Prostate gland (tissue), 2 donors: ENCODE measurements around the gene GFM1. TPM values are rescaled to one million over a fixed set of nuclear protein-coding genes. Genes with fewer than 3 reads are reported as not detected.

Source experiments
- DNase-seq: peaks from one replicate; pipeline ENCODE4 v3.0.0-alpha.2; 2019; ENCODE audit warnings: low spot score
- H3K27ac ChIP-seq, 2 donors: fragments of 200-600 bp; sonication (generic); 2 replicates each; pipeline ENCODE4 v1.5.1; 2017 to 2019
- H3K27me3 ChIP-seq: fragments of 200-600 bp; sonication (generic); replicated peaks from 2 replicates; pipeline ENCODE4 v1.5.1; 2019; ENCODE audit not compliant: insufficient read depth
- H3K36me3 ChIP-seq, 2 donors: fragments of 200-600 bp; sonication (generic); 1 replicate in 1 of 2; 2 replicates in 1 of 2; pipeline versions ENCODE4 v1.5.1 to v1.8.1; 2017 to 2019
- H3K4me1 ChIP-seq: fragments of 200-600 bp; sonication (generic); replicated peaks from 2 replicates; pipeline ENCODE4 v1.5.1; 2019
- H3K4me3 ChIP-seq, 2 donors: fragments of 200-600 bp; sonication (generic); 2 replicates each; pipeline ENCODE4 v1.5.1; 2017 to 2019
- H3K9me3 ChIP-seq: fragments of 200-600 bp; sonication (generic); 2 replicates; pipeline ENCODE4 v1.5.1; 2017
- POLR2A ChIP-seq: fragments of 450-650 bp; IDR thresholded peaks from one replicate; pipeline ENCODE4 v1.6.1; 2016; ENCODE audit warnings: antibody characterized with exemption, mild to moderate bottlenecking
- POLR2AphosphoS5 ChIP-seq: sonication (generic); formaldehyde crosslinking; IDR thresholded peaks from one replicate; pipeline ENCODE4 v1.6.1; 2017; ENCODE audit warnings: antibody characterized with exemption
- WGBS: methylation state at CpG from one replicate; pipeline ENCODE4 v1.1.5; 2018; 5-methylcytosine and 5-hydroxymethylcytosine counted together
- intact Hi-C: fragments of 100-400 bp; cut with DNase I; formaldehyde crosslinking; loops from one replicate; pipeline ENCODE4 v1.14.2; 2022
- total RNA-seq, 2 donors: library from RNA; depleted of rRNA; stranded (reverse); fragments of >200 nt; gene quantifications; one replicate each; pipeline ENCODE4 v1.1.0, GENCODE V29; 2016
- TF ChIP-seq, protein P1 (sequence below), 4 experiments: fragments of 200-600 bp in 2 of 4; fragments of 450-650 bp in 2 of 4; sonication (generic) in 2 of 4; IDR thresholded peaks; 1 replicate in 3 of 4; 2 replicates in 1 of 4; pipeline ENCODE4 v1.5.1; 2016 to 2019; ENCODE audit warnings: antibody characterized with exemption in 4 of 4, mild to moderate bottlenecking in 2 of 4, moderate library complexity in 2 of 4

GFM1 gene
- total RNA-seq, 2 donors from 2014 or later, result 54.1 to 68.9 TPM

DNA sequence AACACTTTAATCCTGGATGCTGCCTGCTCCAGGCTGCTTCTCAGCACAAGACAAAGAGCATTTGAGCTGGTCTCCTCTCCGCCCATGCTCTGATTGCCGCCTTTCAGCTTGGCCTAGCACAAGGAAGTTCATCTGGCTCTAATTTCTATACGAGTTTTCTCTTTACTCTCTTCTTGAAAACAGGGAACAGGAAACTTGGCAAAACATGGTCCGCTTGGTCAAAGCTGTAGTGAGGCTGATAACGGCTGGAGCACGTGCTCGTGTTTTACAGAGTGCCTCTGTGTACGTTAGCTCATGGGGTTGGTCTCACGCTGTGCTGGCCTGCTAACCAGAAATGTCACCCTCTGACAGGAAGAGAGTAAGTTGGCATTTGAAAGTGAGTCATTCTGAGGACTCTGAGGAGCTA is 68.8 kb downstream of the GFM1 start:
- Histone ChIP-seq H3K4me3 (no peak overlapping the region), H3K27me3 (no peaks in the 10 kb centered on the region), H3K9me3 (no peaks in the 10 kb centered on the region), H3K27ac (peak overlapping the region; percentile 1 to 25), H3K36me3 (no peaks in the 10 kb centered on the region), H3K4me1 (no peaks in the 10 kb centered on the region)
- DNase-seq, result no peak
- TF ChIP-seq, protein P1, sequence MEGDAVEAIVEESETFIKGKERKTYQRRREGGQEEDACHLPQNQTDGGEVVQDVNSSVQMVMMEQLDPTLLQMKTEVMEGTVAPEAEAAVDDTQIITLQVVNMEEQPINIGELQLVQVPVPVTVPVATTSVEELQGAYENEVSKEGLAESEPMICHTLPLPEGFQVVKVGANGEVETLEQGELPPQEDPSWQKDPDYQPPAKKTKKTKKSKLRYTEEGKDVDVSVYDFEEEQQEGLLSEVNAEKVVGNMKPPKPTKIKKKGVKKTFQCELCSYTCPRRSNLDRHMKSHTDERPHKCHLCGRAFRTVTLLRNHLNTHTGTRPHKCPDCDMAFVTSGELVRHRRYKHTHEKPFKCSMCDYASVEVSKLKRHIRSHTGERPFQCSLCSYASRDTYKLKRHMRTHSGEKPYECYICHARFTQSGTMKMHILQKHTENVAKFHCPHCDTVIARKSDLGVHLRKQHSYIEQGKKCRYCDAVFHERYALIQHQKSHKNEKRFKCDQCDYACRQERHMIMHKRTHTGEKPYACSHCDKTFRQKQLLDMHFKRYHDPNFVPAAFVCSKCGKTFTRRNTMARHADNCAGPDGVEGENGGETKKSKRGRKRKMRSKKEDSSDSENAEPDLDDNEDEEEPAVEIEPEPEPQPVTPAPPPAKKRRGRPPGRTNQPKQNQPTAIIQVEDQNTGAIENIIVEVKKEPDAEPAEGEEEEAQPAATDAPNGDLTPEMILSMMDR (IDR thresholded peaks at IDR 0.05), result no peak
- peak; percentile 58 for TF ChIP-seq POLR2AphosphoS5
- intact Hi-C loops, result no loop called here
- 65% methylated on average over 9 of the region's 9 CpGs for WGBS

DNA sequence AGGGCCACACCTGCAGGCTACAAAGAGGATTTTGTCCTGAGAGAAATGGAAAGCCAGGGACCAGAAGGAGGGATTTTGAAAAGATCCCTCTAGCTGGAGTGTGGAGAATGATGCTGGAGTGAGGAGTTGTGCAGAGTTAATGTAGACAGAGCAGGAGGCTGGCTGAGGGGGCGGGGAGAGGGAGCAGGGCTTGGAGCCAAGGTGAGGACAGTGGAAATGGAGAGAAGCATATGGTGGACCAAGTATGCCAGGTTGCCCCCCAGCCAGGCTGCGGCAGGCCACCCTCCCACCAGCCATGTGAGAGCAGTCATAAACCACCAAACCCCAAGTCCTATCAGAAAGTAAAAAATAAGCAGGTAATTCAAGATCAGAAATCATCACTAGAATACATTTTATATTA is 73.2 kb downstream of the GFM1 start:
- Histone ChIP-seq H3K27ac (peak overlapping the region; percentile 30 to 46), H3K4me3 (no peak overlapping the region), H3K27me3 (no peaks in the 10 kb centered on the region), H3K36me3 (no peaks in the 10 kb centered on the region), H3K9me3 (no peaks in the 10 kb centered on the region), H3K4me1 (no peaks in the 10 kb centered on the region)
- TF ChIP-seq POLR2AphosphoS5, result no peak
- TF ChIP-seq POLR2A, result no peak
- TF ChIP-seq, protein P1 (IDR thresholded peaks at IDR 0.05), result no peak
- WGBS, result 86% methylated on average over 2 of the region's 2 CpGs
- DNase-seq, result no peak
- intact Hi-C loops, result no loop called here

DNA sequence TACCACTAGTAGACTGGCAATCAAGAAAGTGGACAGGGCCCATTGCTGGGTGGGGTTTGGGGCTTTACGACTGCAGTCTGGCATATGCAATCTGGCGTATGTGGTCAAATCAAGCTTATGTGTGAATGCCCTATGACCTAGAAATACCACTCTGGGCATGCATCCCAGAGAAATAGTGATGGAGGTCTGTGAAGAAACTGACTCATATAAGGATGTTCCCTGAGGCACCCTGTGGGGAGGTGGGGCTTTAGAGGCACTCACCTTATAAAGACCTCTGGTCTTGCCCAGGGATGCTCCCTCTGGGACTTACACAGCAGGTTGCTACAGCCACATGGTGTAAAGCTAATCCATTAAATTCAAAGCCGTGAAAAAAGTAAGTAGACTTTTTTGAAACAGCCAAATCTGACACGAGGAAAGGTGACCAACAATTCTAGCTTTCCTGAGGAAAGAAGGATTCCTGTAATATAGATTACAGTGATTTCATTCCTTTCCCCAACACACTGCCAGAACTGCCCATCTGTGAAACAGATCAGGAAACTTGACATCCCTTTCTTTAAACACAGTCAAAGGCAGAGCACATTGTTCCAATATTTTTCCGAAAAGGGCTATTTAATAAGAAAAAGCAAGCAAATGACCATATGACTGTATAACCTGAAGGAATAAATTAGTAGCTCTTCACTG is 74.3 kb downstream of the GFM1 start:
- DNase-seq, result no peak
- no peak overlapping the region for H3K4me3 ChIP-seq
- TF ChIP-seq POLR2A (no peak), POLR2AphosphoS5 (no peak)
- TF ChIP-seq, protein P1 (IDR thresholded peaks at IDR 0.05), result no peak
- 69% methylated on average over 5 of the region's 5 CpGs for WGBS
- no peaks in the 10 kb centered on the region for H3K27me3 ChIP-seq
- peaks cover 3% of the 10 kb centered on the region for H3K4me1 ChIP-seq
- no peaks in the 10 kb centered on the region for H3K36me3 ChIP-seq
- intact Hi-C loops, result no loop called here
- no peaks in the 10 kb centered on the region for H3K9me3 ChIP-seq
- peak overlapping the region in 1 of 2 donors; percentile 46 for H3K27ac ChIP-seq

DNA sequence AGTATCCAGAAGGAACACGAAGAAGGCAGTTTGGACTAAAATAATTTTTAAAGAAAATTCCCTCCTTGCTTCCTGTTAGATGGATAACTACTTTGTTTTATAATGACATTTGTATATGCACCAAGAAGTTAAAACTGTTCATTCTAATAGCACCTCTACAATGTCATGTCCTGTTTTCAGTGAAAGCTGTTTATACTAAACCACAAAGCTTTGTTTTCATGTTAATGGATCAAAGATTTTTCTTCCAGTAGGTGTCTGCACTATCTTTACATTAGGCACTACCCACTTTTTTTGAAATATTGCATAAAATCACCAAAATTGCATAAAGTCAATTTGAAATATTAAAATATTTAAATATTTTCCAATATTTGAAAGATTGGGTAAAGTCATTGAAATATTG is 77.8 kb downstream of the GFM1 start:
- no peak for TF ChIP-seq POLR2AphosphoS5
- no peaks in the 10 kb centered on the region for H3K9me3 ChIP-seq
- H3K4me3 ChIP-seq, result no peak overlapping the region
- intact Hi-C loops, result no loop called here
- H3K36me3 ChIP-seq, result no peaks in the 10 kb centered on the region
- WGBS, result 74% methylated on average over 1 of the region's 1 CpG
- H3K27me3 ChIP-seq, result no peaks in the 10 kb centered on the region
- H3K4me1 ChIP-seq, result peaks cover 7% of the 10 kb centered on the region
- DNase-seq, result no peak
- peak overlapping the region; percentile 75 to 89 for H3K27ac ChIP-seq

DNA sequence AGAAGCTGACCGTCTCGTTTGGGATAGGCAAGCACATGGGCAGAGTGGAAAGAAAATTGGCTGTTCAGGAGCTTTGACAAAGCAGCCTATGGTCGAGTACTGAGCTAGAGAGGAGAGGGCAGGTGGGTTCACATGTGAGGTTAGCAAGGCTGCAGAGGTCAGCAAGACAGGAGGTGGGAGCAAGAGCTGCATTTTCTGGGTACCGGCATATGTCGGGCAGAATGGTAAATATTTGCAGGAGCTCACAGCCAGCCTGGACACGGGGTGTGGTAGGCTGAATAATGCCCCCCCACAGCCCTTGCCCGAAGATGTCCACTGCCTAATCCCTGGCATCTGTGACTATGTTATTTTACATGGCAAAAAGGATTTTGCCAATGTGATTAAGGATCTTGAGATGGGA is 79.7 kb downstream of the GFM1 start:
- no peak overlapping the region for H3K4me3 ChIP-seq
- H3K4me1 ChIP-seq, result peaks cover 7% of the 10 kb centered on the region
- no peak for DNase-seq
- no peaks in the 10 kb centered on the region for H3K9me3 ChIP-seq
- H3K27ac ChIP-seq, result peak overlapping the region; percentile 75 to 89
- 75% methylated on average over 7 of the region's 7 CpGs for WGBS
- TF ChIP-seq, protein P1 (IDR thresholded peaks at IDR 0.05), result no peak
- no peak for TF ChIP-seq POLR2AphosphoS5
- no peaks in the 10 kb centered on the region for H3K27me3 ChIP-seq
- intact Hi-C loops, result no loop called here
- H3K36me3 ChIP-seq, result no peaks in the 10 kb centered on the region
